ENCODE measurements around the gene IQCH. TPM values are rescaled to one million over a fixed set of nuclear protein-coding genes. Genes with fewer than 3 reads are reported as not detected.
A peak's percentile ranks its signal among the peaks of the same experiment; 100 is the strongest.

Gene IQCH
- total RNA-seq, 1 experiment from 2014 or later = 5.7 TPM

DNA sequence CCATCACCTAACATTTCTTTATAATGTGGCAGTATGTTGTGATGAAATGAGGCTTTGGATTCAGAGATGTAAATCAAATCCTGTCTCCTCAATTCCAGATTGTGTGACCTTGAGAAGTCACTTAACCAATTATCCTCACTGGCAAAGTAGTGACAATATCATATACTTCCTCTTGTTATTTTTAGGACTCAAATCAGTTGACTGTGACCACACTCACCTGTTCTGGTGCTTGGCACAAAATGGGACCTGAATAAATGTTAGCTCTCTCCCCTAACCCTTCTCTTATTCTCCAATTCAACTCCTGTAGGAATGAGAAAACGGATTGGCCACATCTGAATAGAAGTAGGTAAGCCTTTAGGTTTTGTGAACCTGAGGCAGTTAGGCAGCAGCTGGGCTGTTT lies 42.1 kb downstream of the IQCH start:
- no peak for DNase-seq (ENCODE audit: extremely low read depth, low read depth)

DNA sequence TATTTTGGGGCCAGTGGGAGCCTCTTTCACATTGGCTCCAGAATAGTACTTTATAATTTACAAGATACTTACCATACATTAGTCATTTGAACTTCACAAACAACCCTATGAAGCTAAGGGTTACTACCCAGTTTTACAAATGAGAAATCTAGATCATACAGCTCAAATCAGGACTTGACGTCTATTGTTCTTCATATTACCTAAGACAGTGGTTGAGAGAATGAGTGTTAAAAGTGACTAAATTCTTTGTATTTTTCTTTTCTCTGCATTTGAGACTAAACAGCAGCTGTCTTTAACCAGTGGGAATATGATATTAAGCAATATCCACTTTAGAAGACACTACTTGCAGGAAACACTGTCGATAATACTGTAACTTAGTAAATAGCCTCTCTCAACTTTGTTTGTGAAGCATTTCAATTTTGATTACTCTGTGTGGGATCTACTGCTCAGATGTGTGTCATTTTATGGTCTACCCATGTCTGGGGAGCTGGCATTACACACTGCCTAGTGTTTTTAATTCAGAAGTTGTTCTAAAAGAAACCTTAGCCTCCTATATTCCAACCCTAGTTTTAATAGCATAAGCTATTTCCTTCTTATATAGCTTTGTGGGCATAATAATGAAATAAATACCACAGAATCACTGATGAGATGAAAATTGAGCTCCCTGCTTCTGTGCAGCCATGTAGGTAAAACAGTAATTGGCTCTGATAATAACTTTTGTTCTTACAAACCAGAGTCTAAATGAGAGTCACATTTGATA lies 45.9 kb downstream of the IQCH start:
- no peak for DNase-seq (ENCODE audit: extremely low read depth, low read depth)

DNA sequence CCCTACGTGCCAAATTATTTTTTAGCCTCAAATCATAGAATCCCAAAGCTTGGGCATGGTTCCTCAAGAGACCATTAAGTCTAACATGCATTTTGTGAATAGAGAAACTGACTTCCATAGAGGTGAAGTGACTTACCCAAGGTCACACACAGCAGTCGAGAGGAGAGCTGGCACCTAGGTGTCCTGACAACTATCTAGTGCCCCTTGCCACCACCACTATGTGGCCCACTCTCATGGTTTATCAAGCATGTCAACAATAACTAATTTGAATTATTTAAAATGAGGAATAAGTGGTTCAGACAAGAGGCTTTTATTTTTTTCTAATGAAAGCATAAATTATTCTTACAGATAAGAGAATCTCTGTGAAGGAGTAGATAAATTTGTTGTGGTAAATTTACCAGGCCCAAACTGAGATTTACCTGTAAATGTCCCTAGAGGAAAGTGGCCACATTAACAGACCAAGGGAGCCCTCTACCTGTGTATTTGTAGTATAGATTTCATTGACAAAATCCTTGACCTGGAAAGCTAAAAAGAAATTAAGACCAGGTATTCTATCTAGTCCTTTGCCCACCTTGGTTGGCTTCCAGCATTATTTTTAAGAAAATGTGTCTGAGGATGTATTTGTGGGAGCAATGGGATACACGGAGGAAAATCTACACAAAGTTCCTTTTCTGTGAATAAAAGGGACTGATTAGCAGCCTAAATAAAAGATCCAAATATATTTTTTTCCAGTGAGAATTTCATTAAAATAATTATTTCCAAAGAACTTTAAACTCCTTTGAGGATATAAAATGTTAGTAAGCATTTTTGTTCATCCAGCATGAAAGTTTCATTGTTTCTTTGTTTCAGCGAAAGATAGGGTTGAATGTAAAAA lies 49.1 kb downstream of the IQCH start:
- DNase-seq (ENCODE audit: extremely low read depth, low read depth) = peak; percentile 30

DNA sequence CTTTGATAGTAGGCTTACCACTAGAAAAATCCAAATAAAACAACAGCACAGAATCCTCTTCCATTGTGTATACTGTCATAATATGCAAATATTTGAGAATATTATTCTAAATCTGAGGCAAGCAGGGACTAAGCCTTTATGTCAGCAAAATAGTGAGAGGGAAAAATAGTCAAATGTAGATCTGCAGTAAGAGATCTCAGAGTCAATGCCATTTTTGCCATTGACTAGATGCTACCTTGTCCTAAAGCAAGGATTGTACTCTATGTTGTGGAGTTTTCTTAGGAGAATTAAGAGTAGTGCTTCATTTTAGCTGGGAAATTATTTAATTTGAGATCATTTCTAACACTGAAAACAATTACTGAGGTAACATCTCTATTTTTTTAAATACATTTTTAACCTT lies 50.2 kb downstream of the IQCH start:
- DNase-seq (ENCODE audit: extremely low read depth, low read depth) = no peak

DNA sequence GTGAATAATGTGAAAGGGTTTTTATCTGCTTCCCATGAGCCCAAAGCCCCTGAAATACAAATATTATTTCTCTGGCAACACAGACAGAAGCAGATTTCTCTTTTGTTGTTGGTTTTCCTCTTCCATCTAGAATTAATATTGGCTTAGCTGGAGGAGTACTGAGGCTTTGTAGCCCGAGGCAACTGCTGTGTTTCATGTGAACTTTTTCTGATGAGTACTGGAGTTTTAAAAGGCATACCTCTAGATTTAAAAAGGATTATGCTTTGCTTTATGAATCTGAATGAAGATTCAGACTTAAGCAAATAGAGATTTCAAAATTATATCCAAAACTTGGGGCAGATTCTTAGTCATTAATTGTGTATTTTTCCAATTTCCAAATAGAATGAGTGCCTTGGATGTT lies 50.9 kb downstream of the IQCH start:
- DNase-seq (ENCODE audit: extremely low read depth, low read depth) = no peak

DNA sequence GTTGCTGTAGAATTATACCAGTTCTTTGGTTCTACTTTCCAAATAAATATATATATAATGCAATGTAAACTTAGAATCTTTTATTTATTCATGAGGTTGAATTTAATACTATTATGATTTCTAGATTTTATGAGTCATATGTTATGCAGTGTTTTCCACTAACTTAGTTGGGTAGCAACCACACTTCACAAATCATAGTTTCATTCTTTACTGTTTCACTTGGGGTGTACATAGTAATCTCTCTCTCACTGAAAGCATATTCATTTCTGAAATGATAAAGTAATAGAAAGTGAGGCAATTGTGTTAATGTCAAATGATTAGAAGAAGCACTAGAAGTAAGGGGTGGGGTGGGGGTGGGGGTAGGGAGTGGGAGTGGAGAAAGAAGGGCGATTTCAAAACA lies 52.6 kb downstream of the IQCH start:
- DNase-seq (ENCODE audit: extremely low read depth, low read depth) = no peak

DNA sequence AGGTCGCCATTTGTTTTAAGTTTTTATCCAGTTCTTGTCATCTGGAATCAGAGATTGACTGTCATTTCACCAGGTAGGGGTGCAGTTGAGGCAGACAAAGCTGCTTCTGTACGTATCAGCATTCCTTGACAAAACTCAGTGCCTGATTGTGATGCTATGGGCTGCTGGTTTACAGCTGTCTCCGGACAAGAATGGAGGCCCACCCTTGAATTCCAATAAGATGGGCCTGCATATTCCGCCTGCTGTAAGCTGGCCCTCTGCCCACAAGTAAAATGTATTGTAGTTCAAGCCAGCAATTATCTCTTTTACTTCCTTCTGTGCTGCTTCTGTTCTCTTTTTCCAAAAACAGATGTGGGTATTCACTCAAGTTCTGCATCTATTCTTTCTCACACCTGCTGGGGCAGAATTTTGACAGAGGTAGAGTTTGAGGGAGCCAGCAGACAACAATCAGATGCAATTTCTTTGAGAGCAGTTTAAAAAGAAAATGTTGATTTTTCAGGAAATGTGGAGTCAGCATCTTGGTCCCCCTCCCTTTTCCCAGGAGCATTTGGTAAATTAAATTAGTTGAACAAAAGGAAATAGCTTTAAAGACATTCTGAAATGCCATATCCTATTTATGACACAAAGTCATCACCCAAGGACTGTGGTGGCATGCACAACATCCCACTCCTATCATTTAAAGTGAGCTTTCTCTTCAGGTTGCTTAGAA lies 53.5 kb downstream of the IQCH start:
- DNase-seq (ENCODE audit: extremely low read depth, low read depth) = no peak

DNA sequence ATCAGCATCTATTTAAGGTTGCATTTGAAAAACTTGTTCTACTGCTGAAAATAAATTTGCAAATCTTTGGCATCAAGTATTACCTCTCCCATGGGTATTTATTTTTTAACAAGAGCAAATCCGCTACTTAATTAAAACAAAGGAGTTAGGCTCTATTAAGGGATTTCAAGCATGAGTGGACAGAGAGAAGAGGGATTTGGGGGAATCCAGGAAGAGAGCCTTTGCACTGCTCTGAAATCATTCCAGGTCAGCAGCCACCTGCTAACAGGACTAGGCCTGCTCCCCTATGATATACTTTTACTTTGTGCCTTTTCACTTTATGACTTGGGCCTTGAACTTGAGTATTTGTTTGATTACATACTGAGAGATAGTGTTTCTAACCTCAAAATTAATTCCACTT lies 57.1 kb downstream of the IQCH start:
- DNase-seq (ENCODE audit: extremely low read depth, low read depth) = no peak

DNA sequence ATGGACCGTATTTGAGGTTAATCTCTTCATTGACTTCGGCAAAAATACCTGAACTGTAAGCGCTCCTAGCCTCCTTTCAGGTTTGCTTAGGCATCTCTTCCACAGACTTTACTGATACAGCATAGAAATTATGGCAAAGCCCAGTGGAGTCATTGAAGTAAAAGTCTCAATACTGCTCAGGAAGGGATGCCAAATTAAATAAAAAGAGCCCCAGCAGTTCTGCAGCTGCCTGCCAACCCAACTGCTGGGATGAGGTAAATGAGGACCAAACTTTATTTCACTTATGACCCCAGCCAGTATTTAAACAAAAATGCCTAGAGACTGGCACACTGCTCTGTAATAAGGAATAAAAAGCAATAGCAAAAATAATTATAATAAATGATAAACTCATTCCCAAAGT lies 65.4 kb downstream of the IQCH start:
- no peak for DNase-seq (ENCODE audit: extremely low read depth, low read depth)

DNA sequence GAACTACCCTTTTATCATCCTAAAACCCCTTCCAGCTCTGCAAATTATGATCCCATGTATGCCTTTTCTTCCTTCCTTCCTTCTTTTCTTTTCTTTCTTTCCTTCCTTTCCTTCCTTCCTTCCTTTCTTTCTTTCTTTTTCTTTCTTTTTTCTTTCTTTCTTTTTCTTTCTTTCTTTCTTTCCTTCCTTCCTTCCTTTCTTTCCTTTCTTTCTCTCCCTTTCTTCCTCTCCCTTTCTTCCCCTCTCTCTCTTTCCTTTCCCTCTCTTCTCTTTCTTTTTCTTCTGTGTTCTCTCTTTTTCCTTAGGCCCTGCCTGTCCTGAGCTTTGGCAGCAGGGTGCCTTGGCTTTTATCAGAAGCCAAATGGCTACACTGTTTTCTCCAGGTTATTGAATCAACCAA lies 66.8 kb downstream of the IQCH start:
- no peak for DNase-seq (ENCODE audit: extremely low read depth, low read depth)

DNA sequence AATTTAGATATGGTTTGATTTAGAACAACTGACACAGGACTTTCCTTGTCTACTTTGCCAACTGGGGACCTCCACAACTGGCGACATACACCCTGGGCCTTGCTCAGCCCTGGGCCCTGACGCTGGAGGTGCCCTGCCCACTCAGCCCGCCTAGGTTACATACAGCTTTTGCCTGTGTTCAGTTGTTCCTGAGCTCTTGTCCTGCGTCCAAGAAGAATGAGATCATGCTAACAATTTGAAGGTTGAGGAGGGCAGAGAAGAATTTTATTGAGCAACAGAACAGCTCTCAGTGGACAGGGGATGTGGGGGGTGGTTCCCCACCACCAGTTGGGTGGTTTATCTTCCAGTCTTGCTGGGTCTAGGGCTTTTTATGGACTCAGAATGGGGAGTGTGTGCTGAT lies 67.9 kb downstream of the IQCH start:
- DNase-seq (ENCODE audit: extremely low read depth, low read depth) = no peak

DNA sequence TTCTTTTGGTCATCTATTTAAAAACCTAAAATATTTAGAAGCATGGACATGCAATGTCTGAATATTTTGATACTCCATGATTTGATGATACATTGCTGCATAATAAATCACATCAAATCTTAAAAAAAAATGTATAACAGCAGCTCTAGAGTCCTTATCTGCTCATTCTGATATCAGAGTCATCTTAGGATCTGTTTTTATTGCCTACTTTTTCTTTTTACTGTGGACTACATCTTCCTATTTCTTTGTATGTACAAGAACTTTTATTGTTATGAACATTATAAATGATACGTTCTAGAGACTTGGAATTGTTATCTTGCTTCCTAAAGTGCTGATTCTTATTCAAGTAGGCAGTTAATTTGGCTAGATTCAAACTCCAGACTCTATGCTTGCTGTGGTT lies 72.7 kb downstream of the IQCH start:
- no peak for DNase-seq (ENCODE audit: extremely low read depth, low read depth)

DNA sequence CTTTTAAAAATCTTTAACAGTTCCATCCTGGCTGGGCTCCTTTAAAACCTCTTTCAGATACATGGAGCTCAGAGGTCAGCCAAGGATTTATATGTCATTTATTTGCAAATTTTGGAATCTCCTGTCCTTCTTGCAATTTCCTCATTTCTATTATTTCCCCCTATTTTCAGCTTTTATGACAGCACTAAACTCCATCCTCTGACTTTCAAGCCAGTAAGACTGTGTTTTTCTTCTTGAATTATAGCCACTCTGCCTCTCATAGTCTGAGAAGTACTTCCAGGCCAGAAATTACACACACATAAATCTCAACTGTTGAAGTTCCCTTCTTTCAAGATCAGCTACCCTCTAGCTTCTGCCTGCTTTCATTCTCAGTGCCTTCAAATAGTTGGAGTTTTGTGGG lies 73.2 kb downstream of the IQCH start:
- DNase-seq (ENCODE audit: extremely low read depth, low read depth) = no peak

DNA sequence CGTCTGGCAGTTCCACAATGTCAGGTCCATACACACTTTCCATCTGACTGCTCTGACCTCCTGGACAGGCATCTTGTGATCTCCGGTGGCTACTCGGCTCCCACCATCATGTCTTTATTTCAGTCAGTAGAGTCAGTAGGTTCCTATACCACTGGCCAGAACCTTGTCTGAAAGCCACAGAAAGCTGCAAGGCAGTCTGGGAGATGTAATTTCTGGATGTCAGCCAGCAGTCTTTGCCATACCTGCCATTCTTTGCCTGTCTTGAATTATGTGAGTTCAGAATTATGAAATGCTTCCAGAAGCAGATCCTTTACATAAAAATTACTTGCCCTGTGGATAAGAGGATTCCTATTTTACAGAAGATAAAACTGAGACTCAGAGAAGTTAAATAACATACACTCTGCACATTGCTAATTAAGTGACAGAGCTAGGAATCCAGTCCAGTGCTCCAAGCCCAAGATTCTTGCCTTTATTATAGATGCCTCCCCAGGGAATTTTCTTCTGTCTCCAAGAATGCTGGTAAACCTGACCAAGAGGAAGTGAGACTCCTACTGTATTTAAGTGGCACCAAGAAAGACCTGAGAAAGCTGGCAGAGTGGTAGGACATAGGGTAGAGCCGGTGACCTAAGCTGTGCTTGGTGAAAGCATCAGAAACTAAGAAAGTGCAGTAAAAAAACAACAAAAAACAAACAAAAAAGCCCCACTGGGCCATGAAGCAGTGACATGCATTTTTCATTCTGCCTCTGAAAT lies 75.6 kb downstream of the IQCH start:
- DNase-seq (ENCODE audit: extremely low read depth, low read depth) = no peak

DNA sequence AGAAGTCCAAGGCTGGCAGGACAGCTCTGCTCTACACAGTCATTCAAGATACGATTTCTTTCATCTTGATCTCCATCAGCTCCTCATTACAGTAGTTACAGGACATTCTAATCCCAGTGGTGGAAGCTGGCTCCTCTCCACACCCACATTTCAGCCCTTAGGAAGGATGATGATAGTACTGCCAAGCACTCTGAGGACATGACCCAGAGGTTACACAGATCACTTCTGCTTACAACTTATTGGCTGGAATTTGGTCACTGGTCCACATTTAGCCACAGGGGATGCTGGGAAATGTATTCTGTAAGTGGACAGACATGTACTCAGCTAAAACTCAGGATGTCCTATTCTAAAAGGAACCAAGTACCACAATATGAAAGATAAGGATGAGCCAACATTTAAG lies 77.1 kb downstream of the IQCH start:
- no peak for DNase-seq (ENCODE audit: extremely low read depth, low read depth)

DNA sequence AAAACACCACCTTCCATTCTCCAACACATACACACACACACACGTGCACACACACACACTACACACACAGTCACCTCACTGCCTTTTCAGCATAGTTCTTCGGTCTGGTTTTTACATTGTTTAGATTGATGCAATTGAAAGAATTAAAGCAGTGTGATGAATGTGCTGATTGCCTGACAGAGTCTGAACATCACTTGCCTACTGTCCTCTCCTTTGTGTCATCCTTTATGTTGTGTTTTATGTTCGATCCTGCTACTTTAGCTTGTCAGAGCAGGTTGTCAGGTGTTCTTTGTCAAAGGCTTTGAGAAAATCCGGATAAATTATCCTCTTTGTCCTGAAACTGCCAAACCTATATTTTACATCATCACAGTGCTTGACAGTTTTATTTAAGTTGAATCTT lies 80.4 kb downstream of the IQCH start:
- no peak for DNase-seq (ENCODE audit: extremely low read depth, low read depth)

DNA sequence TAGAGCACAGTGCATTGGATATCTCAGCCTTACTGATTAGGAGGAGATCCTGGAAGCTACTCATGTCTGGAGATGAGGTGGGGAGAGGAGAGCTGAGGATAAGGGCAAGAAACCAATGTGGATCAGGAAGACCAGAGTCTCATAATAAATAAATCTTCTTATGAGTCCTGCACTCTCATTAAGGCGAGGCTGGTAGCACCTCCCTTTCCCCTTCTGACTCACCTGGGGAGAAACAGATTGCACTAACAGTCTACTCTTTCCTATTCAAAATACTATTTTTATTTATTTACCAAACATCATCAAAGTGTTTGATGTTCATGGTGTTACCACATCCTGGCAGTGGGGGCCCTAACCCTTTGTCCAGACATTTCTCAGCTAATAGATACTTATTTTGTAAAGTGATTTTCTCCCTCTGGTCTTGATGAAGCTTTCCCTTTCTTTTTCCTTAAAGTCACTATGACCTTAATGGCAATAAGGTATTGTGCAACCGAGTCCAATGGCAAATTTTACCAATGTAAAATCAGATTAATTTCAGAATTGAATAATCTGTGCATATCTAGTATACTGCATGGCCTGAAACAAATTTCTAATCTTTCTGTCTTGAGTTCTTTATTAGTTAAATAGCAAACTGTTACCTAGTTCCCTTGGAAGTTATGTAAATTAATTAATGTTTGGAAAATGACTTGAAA lies 81.1 kb downstream of the IQCH start:
- DNase-seq (ENCODE audit: extremely low read depth, low read depth) = no peak

DNA sequence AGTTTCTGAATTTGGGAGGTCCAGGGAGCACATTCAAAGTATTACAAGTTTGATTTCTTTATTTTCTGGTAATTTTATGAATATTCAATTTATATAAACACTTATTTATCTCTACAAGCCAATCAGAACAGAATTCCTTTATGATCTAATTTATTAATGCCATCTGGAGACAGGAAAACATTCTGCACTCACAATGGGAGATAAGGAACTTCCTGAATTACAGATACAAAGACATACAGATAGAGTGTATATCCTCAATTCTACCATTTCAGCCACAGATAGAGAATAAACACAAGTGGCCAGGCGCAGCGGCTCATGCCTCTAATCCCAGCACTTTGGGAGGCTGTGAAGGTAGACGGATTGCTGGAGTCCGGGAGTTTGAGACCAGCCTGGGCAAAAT lies 86.0 kb downstream of the IQCH start:
- DNase-seq (ENCODE audit: extremely low read depth, low read depth) = no peak

DNA sequence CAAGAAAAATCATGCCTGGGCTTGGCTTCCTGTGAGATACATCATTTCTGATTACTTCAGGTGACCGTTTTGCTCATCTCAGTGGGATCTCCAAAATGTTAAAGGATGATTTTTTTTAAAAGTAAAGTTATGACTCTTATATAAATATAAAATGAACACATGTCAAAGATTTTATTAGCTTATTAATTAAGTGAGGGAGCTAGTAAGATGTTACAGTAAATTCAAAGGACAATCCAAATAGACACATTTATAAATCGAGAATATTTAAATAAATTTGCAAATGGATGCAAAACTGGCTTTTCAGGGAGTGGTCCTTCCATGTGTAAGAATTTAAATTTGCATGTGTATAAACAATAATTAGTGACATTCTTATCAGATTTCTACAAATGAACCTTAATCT lies 87.0 kb downstream of the IQCH start:
- no peak for DNase-seq (ENCODE audit: extremely low read depth, low read depth)

DNA sequence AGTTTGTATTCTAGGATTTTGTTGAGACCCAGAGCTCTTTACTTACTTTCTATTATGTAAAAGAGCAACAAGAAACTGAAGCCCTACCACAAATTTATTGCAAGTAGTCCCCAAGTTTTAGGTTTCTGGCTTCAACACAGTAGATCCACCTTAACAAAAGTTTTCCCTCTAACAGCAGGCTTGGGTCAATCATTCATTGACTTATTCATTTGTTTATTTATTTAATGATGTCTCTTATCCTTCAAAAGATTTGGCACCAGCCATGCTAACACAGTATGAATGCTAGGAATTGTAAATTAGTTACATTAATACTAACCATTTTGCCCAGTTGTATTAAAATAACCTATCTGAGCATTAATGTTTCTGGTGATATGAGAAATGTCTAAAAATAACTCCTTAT lies 88.6 kb downstream of the IQCH start:
- DNase-seq (ENCODE audit: extremely low read depth, low read depth) = no peak

All from NCI-H460 (cell line).